Measurements from ENCODE around the gene EPHA8. TPM values are rescaled to one million over a fixed set of nuclear protein-coding genes. Genes with fewer than 3 reads are reported as not detected.
A peak's percentile ranks its signal among the peaks of the same experiment; 100 is the strongest.

The EPHA8 gene
- total RNA-seq, 2 experiments from 2014 or later = not detected

DNA sequence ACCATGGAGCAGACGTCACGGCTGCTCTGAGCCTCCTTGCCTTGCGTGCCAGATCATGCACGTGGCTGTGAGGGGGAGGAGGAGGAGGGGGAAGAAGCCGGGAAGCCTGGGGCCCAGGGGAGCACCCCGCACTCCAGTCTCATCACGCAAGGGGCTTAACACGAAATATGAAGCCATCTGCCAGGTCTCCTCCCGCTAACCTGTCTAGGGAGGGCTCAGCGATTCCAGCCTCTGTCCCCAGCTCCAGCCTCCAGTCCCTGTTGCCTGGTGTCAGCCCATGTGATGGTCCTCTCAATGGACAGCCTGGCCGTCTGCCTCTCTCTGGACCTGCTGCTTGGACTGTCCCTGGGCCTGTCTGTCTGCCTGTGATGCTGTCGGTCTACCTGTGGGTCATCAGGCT is 50.7 kb downstream of the EPHA8 start:
- peaks cover 36% of the 10 kb centered on the region for H3K27me3 Mint-ChIP-seq
- no peak overlapping the region for H3K4me3 Mint-ChIP-seq
- no peaks in the 10 kb centered on the region for H3K36me3 Mint-ChIP-seq (ENCODE audit: low read depth)
- DNase-seq (no peak), ATAC-seq (no peak)
- H3K9me3 Mint-ChIP-seq (ENCODE audit: low read depth) = no peaks in the 10 kb centered on the region
- ChIA-PET POLR2A (no interaction called here), CTCF (no interaction called here)
- intact Hi-C loops (cut with DNase I, micrococcal nuclease) = no loop called here
- H3K27ac Mint-ChIP-seq = no peak overlapping the region
- no peaks in the 10 kb centered on the region for H3K4me1 Mint-ChIP-seq

GRCh38 chr1:22615886-22616285 is 52.6 kb downstream of the EPHA8 start:
- ChIA-PET CTCF (no interaction called here), POLR2A (no interaction called here)
- Mint-ChIP-seq H3K27me3 (peaks cover 38% of the 10 kb centered on the region), H3K36me3 (ENCODE audit: low read depth) (no peaks in the 10 kb centered on the region), H3K4me3 (no peak overlapping the region), H3K4me1 (no peaks in the 10 kb centered on the region), H3K9me3 (ENCODE audit: low read depth) (no peaks in the 10 kb centered on the region), H3K27ac (no peak overlapping the region)
- no peak for DNase-seq
- ATAC-seq = no peak
- intact Hi-C loops (cut with DNase I, micrococcal nuclease) = no loop called here

DNA sequence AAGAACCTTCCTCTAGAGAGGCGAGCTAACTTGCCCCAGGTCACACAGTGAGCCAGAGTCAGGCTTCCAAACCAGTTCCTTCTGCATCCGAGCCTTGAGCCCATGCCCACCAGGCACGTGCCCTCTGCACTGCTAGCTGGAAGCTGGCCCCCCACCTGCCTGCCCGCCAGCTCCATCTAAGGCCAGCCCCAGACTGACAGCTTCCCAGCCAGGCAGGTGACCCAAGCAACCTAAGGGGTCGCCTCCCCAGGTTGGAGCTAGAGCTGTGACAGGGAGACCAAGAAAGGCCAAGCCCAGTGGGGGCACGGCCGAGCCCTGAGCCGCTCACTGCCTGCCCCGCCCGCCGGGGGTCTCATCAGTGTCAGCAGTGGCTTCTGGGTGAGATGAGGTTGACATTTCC is 53.3 kb downstream of the EPHA8 start:
- DNase-seq = no peak

GRCh38 chr1:22618056-22618455 is 54.8 kb downstream of the EPHA8 start:
- Mint-ChIP-seq H3K4me3 (no peak overlapping the region), H3K27me3 (peaks cover 30% of the 10 kb centered on the region), H3K4me1 (no peaks in the 10 kb centered on the region), H3K9me3 (ENCODE audit: low read depth) (no peaks in the 10 kb centered on the region), H3K27ac (no peak overlapping the region), H3K36me3 (ENCODE audit: low read depth) (no peaks in the 10 kb centered on the region)
- no peak for DNase-seq
- ChIA-PET CTCF (no interaction called here), POLR2A (no interaction called here)
- ATAC-seq = no peak
- intact Hi-C loops (cut with DNase I, micrococcal nuclease) = no loop called here

More for the DNA sequence above, 53.3 kb downstream of the EPHA8 start:
- intact Hi-C loops (cut with DNase I, micrococcal nuclease) = no loop called here
- ChIA-PET POLR2A (no interaction called here), CTCF (no interaction called here)
- Mint-ChIP-seq H3K36me3 (ENCODE audit: low read depth) (no peaks in the 10 kb centered on the region), H3K27me3 (peaks cover 34% of the 10 kb centered on the region), H3K4me1 (no peaks in the 10 kb centered on the region), H3K9me3 (ENCODE audit: low read depth) (no peaks in the 10 kb centered on the region), H3K27ac (no peak overlapping the region), H3K4me3 (no peak overlapping the region)
- no peak for ATAC-seq

- Mint-ChIP-seq H3K4me3 (no peak overlapping the region), H3K4me1 (no peaks in the 10 kb centered on the region), H3K9me3 (ENCODE audit: low read depth) (no peaks in the 10 kb centered on the region), H3K27ac (no peak overlapping the region), H3K27me3 (peaks cover 23% of the 10 kb centered on the region), H3K36me3 (ENCODE audit: low read depth) (no peaks in the 10 kb centered on the region)
- ChIA-PET POLR2A (no interaction called here), CTCF (no interaction called here)
- ATAC-seq (no peak), DNase-seq (no peak)
- intact Hi-C loops (cut with DNase I, micrococcal nuclease) = no loop called here
These were observed 56.0 kb downstream of the EPHA8 start for GRCh38 chr1:22619252-22619651.

- Mint-ChIP-seq H3K9me3 (ENCODE audit: low read depth) (no peaks in the 10 kb centered on the region), H3K4me3 (no peak overlapping the region), H3K36me3 (ENCODE audit: low read depth) (no peaks in the 10 kb centered on the region), H3K27ac (no peak overlapping the region), H3K4me1 (no peaks in the 10 kb centered on the region), H3K27me3 (peaks cover 23% of the 10 kb centered on the region)
- ChIA-PET POLR2A (no interaction called here), CTCF (no interaction called here)
- intact Hi-C loops (cut with DNase I, micrococcal nuclease) = no loop called here
- DNase-seq (no peak), ATAC-seq (no peak)
These were observed 56.5 kb downstream of the EPHA8 start for GRCh38 chr1:22619798-22620197.

- intact Hi-C loops (cut with DNase I, micrococcal nuclease) = no loop called here
- DNase-seq (no peak), ATAC-seq (no peak)
- H3K4me1 Mint-ChIP-seq = no peaks in the 10 kb centered on the region
- ChIA-PET POLR2A (no interaction called here), CTCF (interaction anchor here (0.7 to 1.4 kb wide), 3 partner anchors 19 to 491 kb away, joined by 3 read pairs; no protein-coding TSS in a partner anchor)
- H3K27me3 Mint-ChIP-seq = peaks cover 23% of the 10 kb centered on the region
- H3K36me3 Mint-ChIP-seq (ENCODE audit: low read depth) = no peaks in the 10 kb centered on the region
- H3K27ac Mint-ChIP-seq = no peak overlapping the region
- H3K9me3 Mint-ChIP-seq (ENCODE audit: low read depth) = no peaks in the 10 kb centered on the region
- H3K4me3 Mint-ChIP-seq = no peak overlapping the region
These were observed 58.5 kb downstream of the EPHA8 start for GRCh38 chr1:22621761-22622160.

DNA sequence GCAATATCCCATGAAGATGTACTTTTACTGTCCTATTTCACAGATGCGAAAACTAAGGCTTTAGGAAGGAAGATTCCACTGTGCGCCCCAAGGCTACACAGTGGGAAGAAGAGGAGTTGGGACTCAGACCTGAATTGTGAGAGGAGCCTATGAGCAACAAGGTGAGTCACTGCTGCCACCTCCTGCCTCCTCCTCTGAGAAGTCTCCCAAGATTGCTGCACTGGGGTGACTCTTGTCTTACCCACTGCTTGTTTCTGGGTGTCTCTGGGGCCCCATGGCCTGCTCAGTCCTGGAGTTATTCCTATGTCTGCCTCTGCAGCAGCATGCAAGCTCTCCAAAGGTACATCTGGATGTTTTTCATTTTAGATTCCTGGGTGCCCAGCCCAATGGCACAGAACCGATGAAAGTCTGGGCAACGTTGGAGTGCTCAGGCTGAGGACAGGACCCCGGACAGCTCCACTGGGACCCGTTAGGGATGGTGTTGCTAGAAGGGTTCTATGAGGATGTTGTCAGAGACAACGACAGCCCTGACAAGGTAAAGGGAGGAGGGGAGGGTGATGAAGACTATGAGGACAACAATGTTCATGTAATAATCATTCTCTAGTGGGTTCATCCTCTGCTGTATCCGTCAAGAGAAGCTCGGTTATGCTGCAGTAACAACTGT is 62.1 kb downstream of the EPHA8 start:
- peaks cover 28% of the 10 kb centered on the region for H3K27me3 Mint-ChIP-seq
- intact Hi-C loops (cut with DNase I, micrococcal nuclease) = no loop called here
- ATAC-seq = peak; percentile 39
- H3K36me3 Mint-ChIP-seq (ENCODE audit: low read depth) = no peaks in the 10 kb centered on the region
- H3K9me3 Mint-ChIP-seq (ENCODE audit: low read depth) = no peaks in the 10 kb centered on the region
- ChIA-PET CTCF (no interaction called here), POLR2A (no interaction called here)
- H3K4me1 Mint-ChIP-seq = no peaks in the 10 kb centered on the region
- no peak overlapping the region for H3K4me3 Mint-ChIP-seq
- no peak overlapping the region for H3K27ac Mint-ChIP-seq
- DNase-seq = peak; percentile 11

DNA sequence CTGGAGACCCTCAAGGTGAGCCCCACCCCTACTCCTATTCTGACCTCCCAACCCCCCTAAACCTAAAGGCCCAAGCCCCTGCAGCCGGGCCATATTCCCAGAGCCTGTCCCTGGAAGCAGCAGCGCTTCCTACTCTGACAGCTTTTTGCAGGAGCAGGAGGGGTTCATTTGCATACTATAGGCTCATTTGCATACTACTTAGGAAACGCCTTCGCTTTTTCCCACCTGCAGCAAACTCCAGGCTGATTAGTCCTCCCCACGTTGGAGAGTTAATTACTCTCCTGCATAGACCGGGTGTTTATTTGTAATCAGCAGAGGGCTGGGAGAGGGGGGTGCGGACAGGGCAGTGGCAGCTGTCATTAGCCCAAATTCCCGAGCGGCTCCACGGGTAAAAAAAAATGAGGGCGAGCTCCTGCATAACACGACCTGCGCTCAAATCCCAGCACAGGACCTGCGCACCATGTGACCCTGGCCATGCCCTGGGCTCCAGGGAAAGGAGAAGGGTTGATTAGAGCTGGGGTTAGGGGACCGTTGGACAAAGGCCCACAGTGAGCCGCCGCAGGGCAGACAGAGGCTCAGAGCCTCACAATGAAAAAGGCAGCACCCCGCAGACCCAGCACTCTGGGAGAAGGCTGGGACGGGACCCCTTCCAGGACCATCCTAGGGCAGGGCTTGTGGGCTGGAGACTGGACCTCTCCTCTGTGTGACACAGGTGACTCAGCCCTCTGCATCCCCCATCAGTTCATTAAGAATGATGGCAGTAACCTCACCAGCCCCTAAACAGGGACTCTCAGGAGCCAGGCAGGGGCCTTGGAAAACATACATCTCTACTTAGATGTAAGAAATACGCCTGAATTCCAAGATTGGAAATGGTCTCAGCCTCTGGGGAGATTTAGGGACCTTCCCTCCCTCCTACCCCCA is 63.2 kb downstream of the EPHA8 start:
- H3K27me3 Mint-ChIP-seq = peaks cover 30% of the 10 kb centered on the region
- ChIA-PET CTCF (no interaction called here), POLR2A (no interaction called here)
- no peak overlapping the region for H3K4me3 Mint-ChIP-seq
- ATAC-seq (no peak), DNase-seq (no peak)
- H3K36me3 Mint-ChIP-seq (ENCODE audit: low read depth) = no peaks in the 10 kb centered on the region
- no peak overlapping the region for H3K27ac Mint-ChIP-seq
- no peaks in the 10 kb centered on the region for H3K4me1 Mint-ChIP-seq
- intact Hi-C loops (cut with DNase I, micrococcal nuclease) = no loop called here
- no peaks in the 10 kb centered on the region for H3K9me3 Mint-ChIP-seq (ENCODE audit: low read depth)

DNA sequence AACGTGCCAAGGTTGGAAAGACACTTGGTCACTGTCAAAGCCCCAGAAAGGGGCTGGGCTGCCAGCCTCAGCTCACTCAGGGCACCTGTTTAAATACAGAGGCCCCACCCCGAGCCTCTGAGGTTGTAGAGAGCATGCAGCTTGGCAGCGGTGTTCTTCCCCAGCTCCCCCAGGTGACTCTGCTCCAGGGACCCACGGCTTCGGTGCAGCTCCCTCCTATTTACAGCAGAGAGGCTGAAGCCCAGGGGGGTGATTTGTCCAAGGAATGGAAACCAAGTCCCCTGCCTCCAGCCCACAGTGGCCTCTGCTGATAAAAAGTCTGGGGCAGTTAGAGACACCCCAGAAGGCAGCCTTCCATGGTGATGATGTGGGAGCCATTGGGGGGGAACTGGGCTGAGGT is 64.0 kb downstream of the EPHA8 start:
- POLR2A ChIA-PET = no interaction called here
- H3K27ac Mint-ChIP-seq = no peak overlapping the region

GRCh38 chr1:22628698-22629444 is 65.6 kb downstream of the EPHA8 start:
- POLR2A ChIA-PET = no interaction called here
- H3K36me3 Mint-ChIP-seq (ENCODE audit: low read depth) = no peaks in the 10 kb centered on the region
- no peaks in the 10 kb centered on the region for H3K4me1 Mint-ChIP-seq
- H3K27ac Mint-ChIP-seq = no peak overlapping the region
- no peak for DNase-seq
- H3K4me3 Mint-ChIP-seq = no peak overlapping the region
- CTCF ChIA-PET = no interaction called here
- intact Hi-C loops (cut with DNase I, micrococcal nuclease) = no loop called here
- H3K27me3 Mint-ChIP-seq = peaks cover 35% of the 10 kb centered on the region
- H3K9me3 Mint-ChIP-seq (ENCODE audit: low read depth) = no peaks in the 10 kb centered on the region
- ATAC-seq = no peak

More for the DNA sequence above, 64.0 kb downstream of the EPHA8 start:
- peaks cover 33% of the 10 kb centered on the region for H3K27me3 Mint-ChIP-seq
- H3K9me3 Mint-ChIP-seq (ENCODE audit: low read depth) = no peaks in the 10 kb centered on the region
- intact Hi-C loops (cut with DNase I, micrococcal nuclease) = no loop called here
- no peaks in the 10 kb centered on the region for H3K36me3 Mint-ChIP-seq (ENCODE audit: low read depth)
- no peaks in the 10 kb centered on the region for H3K4me1 Mint-ChIP-seq
- DNase-seq (no peak), ATAC-seq (no peak)
- H3K4me3 Mint-ChIP-seq = no peak overlapping the region
- CTCF ChIA-PET = no interaction called here

DNA sequence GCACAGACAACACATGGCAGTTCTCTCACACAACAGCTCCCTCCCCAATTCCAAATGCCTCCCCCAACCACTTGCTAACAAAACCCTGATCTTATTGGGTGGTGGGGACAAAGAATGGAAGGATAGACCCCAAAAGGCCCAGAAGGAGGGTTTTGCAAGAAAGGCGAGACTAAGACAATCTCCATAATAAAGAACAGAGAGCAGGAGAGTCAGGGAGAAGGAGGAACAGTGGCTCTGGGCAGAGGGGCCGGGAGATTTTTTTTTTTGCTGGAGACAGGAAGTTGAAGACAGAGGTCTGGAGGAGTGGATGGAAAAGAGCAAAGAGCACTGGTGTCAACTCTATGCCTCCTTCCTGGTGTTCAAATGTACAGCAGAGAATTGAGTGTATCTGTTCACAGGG is 66.6 kb downstream of the EPHA8 start:
- Mint-ChIP-seq H3K9me3 (ENCODE audit: low read depth) (no peaks in the 10 kb centered on the region), H3K4me3 (no peak overlapping the region), H3K27ac (no peak overlapping the region), H3K4me1 (no peaks in the 10 kb centered on the region), H3K36me3 (ENCODE audit: low read depth) (no peaks in the 10 kb centered on the region), H3K27me3 (peaks cover 30% of the 10 kb centered on the region)
- ChIA-PET CTCF (no interaction called here), POLR2A (no interaction called here)
- intact Hi-C loops (cut with DNase I, micrococcal nuclease) = no loop called here
- no peak for ATAC-seq
- no peak for DNase-seq
